ELR (cell line): ENCODE results near the gene HMGXB3.
"Not testable (repeated sequence)": the region's sequence is repeated elsewhere in the genome, so short reads cannot be mapped to it uniquely, and the experiment has no call there.

Experiments
- DNase-seq: peaks from one replicate; pipeline ENCODE4 v3.0.0-alpha.2; 2015; ENCODE audit warnings: low read depth

HMGXB3 gene

GRCh38 chr5:150021491-150022157 is 21.1 kb downstream of the HMGXB3 start:
- DNase-seq, result peak; percentile 50

DNA sequence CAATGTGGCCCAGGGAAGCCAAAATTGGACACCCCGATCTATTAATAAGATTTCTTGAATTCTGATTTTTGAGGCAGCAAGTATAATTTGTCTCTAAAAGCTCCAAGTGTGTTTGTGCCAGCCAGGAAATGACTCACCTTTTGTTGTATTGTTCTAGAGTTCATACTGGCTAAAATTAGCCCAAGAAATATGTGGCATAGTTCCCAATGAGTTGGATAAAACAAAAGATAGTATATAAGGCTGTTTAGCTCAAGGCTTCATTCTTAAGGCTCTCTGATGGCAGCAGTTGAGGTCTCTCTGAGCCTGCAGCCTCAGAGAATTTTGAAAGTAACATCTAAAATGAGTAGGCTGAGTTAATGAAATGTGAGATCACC is 21.6 kb downstream of the HMGXB3 start:
- peak; percentile 91 for DNase-seq

DNA sequence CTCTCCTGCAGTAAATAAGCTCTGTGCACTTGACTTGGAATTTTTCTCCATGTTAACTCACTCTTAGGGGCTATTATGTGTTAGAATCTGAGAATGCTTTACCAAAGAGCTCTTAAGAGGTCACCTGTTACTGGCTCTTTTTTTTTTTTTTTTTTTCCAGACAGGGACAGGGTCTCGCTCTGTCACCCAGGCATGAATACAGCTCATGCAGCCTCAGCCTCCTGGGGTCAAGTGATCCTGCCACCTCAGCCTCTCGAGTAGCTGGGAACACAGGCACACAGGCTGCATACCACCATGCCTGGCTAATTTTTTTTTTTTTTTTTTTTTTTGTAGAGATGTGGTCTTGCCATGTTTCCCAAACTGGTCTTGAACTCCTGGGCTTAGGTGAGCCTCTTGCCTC is 22.1 kb downstream of the HMGXB3 start:
- DNase-seq, result no peak

GRCh38 chr5:150023136-150023535 is 22.6 kb downstream of the HMGXB3 start:
- no peak for DNase-seq

- no peak for DNase-seq
Measured at GRCh38 chr5:150024346-150024984, 23.9 kb downstream of the HMGXB3 start.

GRCh38 chr5:150026682-150027172 is 26.2 kb downstream of the HMGXB3 start:
- no peak for DNase-seq

GRCh38 chr5:150028047-150028446 is 27.5 kb downstream of the HMGXB3 start:
- DNase-seq, result not testable (repeated sequence)

DNA sequence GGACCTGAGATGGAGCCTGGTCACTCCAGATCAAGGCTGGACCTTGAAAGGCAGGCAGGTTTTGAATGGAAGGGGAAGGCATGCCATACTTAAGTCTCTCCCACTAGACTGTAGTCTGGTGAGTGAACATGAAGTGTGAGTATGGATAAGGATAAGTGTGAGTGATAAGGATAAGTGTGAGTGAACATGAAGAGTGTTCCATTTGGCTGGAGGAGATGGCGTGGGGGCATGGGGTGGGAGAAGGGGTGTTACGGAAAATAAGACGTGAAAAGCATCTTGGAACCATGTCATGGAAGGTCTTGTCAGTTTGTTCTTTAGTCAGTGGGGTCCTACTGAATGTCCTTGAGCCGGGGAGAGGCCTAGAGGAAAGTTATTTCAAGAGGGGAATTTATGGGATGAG is 32.8 kb downstream of the HMGXB3 start:
- DNase-seq, result no peak

- peak; percentile 79 for DNase-seq
Measured at GRCh38 chr5:150034662-150035061, 34.1 kb downstream of the HMGXB3 start.

- no peak for DNase-seq
Measured at GRCh38 chr5:150035139-150035895, 34.8 kb downstream of the HMGXB3 start.

- peak; percentile 100 for DNase-seq
Measured at GRCh38 chr5:150036513-150036912, 36.0 kb downstream of the HMGXB3 start.

DNA sequence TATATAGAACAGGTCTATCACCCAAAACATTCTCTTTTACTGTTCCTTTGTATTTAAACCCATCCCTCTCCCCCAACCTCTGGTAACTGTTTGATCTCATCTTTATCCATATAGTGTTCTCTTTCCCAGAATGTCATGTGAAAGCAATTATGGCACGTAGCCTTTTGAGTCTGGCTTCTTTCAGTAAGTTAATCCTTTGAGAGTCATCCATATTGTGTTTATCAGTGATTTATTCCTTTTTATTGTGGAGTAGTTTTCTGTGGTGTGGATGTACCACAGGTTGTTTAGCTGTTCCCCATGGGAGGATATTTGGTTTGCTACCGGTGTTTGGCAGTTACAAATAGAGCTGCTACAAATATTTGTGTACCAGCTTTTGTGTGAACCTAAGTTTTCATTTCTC is 38.0 kb downstream of the HMGXB3 start:
- DNase-seq, result no peak

- no peak for DNase-seq
Measured at GRCh38 chr5:150042459-150042858, 41.9 kb downstream of the HMGXB3 start.

- no peak for DNase-seq
Measured at GRCh38 chr5:150043657-150044328, 43.3 kb downstream of the HMGXB3 start.

DNA sequence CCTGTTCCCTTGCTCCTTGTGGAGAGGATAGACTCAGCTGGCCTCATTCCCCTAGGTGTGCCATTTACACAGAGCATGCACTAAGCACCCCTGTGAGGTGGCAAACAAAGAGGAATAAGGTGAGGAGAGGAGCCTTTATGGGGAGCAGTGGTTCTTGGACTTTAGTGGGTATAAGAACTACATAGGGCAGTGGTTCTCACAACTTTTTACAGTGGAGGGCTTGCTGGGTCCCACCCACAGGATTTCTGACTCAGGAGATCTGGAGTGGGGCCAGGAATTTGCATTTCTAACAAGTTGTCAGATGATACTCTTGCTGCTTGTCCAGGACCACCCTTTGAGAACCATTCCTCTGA is 43.8 kb downstream of the HMGXB3 start:
- DNase-seq, result peak; percentile 78

GRCh38 chr5:150044712-150045111 is 44.2 kb downstream of the HMGXB3 start:
- DNase-seq, result no peak

GRCh38 chr5:150045549-150045948 is 45.0 kb downstream of the HMGXB3 start:
- DNase-seq, result no peak

DNA sequence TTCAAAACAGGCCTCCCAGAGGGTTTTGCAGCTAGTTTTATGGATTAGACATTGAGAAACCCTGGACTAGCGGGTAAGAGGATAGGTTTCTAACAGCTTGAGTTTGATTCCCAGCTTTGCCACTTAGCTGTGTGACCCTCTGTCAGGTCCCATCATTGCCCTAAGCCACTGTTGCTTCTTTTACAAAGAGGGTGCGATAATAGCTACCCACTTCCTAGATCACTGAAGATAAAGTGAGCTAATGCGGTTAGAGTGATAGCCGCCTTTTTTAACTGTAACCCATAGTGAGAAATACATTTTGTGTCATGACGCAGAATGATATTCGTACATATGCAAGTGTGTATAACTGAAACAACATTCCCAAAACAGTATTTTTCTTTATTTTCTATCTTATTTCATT is 45.5 kb downstream of the HMGXB3 start:
- DNase-seq, result no peak

- DNase-seq, result peak; percentile 93
Measured at GRCh38 chr5:150050172-150050811, 49.8 kb downstream of the HMGXB3 start.

DNA sequence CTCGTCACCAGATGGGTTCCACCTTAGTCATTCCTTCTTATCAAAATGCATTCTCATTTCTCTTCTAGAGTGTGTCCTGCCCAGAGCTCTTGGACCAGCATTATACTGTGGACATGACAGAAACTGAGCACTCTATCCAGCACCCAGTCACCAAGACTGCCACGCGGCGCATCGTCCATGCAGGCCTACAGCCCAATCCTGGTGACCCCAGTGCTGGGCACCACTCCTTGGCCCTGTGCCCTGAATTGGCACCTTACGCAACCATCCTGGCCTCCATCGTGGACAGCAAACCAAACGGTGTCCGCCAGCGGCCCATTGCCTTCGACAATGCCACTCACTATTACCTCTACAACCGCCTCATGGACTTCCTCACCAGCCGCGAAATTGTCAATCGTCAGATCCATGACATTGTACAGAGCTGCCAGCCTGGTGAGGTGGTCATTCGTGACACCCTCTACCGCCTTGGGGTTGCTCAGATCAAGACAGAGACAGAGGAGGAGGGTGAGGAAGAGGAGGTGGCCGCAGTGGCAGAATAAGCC is 51.2 kb downstream of the HMGXB3 start:
- no peak for DNase-seq

DNA sequence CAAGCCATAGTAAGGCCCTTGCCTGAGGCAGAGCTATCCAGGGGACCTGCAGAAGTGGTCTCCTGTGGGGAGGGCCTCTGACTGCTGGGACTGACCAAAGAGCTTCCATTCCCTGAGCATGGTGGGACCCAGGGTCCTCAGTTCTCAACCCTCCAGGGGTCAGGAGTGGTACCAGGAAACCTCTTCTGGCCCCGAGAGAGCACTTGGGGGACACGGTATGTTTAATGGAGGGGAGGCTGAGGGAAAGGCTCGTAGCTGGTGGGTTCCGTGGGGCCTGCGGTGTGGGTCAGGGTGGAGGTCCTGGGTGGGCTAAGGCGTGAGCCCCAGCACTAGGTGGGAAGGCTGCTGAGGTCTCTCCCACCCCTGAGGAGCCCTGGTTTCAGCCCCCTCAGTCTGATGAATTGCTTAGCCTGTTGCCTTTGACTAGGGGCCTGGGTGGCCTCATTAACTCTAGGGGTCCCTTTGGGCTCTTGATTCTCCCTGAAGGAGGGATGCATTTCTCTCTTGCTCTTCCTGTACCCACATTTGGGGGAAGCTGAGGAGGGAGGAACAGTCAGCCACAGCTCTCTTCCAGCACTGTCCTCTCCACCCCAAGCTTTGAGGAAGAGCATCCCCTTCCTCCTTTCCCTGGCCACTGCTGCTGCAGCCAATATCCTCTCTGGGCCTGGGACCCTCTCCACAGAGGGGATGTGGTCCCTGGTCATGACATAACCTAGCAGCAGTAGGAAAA is 51.9 kb downstream of the HMGXB3 start:
- no peak for DNase-seq
